ENCODE results near the gene MTMR3.
"Not testable (repeated sequence)": the region's sequence is repeated elsewhere in the genome, so short reads cannot be mapped to it uniquely, and the experiment has no call there.

Gene MTMR3

DNA sequence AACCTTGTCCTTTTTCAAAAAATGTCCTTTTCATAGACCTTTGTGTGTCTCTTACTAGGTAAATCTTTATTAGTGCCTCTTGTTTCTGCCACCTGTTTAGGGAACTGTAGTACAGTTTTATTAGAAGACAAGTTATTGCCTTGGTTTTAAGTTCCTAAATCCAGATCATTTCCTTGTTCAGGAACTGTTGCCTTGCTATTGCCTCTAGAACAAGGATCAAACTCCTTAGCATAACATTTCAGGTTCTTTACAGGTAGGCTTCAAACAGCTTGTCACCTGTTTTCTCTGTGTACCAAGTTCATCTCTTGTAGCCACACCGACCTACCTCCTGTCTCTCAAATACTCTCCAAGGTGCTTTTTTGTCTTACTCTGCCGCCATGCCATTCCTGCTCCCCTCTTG, 75.2 kb downstream of the MTMR3 start:
- DNase-seq = no peak

- DNase-seq = no peak
These were observed 81.8 kb downstream of the MTMR3 start for GRCh38 chr22:29964776-29965175.

GRCh38 chr22:29967461-29967860, 84.5 kb downstream of the MTMR3 start:
- no peak for DNase-seq

- DNase-seq = no peak
These were observed 88.6 kb downstream of the MTMR3 start for GRCh38 chr22:29971607-29972006.

GRCh38 chr22:29972121-29972520, 89.1 kb downstream of the MTMR3 start:
- DNase-seq = peak in 2 of 56 donors; percentile 12 to 15

DNA sequence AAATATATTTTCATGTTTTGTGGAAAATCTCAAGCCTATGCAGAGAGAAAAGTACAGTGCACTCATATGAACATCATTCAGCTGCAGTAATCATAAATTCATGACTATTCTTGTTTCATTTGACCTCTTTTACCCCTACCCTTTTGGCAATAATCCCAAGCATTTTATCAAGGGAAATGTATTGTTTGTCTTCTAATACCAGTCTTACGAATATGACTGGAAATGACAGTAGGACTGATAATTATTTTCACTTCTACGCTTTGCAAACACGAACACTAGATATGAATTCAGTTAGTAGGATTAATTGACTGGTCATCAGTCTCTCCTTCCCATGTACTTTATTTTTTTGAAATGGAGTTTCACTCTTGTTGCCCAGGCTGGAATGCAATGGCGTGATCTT, 90.3 kb downstream of the MTMR3 start:
- no peak for DNase-seq

- not testable (repeated sequence) for DNase-seq
These were observed 90.7 kb downstream of the MTMR3 start for GRCh38 chr22:29973680-29974079.

DNA sequence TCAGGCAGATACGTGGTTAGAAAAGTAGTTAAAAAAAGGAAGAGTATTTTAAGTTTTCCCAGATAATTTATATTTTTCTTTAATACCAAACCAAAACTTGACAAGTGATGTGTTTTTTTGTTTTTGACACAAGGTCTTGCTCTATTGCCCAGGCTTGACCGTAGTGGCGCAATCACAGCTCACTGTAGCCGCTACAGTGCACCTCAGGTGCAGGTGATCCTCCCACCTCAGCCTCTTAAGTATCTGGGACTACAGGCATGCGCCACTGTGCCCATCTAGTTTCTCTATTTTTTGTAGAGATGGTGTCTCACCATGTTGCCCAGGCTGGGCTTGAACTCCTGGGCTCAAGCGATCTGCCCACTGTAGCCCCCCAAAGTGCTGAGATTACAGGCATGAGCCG, 92.5 kb downstream of the MTMR3 start:
- no peak for DNase-seq

GRCh38 chr22:29977107-29977506, 94.1 kb downstream of the MTMR3 start:
- no peak for DNase-seq

- DNase-seq = no peak
These were observed 96.9 kb downstream of the MTMR3 start for GRCh38 chr22:29979777-29980321.

- DNase-seq = no peak
These were observed 100.4 kb downstream of the MTMR3 start for GRCh38 chr22:29983296-29983917.

GRCh38 chr22:29985912-29986311, 102.9 kb downstream of the MTMR3 start:
- no peak for DNase-seq

- peak in 40 of 56 donors; percentile 2 to 70 (median 22) for DNase-seq
These were observed 104.2 kb downstream of the MTMR3 start for GRCh38 chr22:29987137-29987536.

- DNase-seq = no peak
These were observed 105.7 kb downstream of the MTMR3 start for GRCh38 chr22:29988719-29989118.

DNA sequence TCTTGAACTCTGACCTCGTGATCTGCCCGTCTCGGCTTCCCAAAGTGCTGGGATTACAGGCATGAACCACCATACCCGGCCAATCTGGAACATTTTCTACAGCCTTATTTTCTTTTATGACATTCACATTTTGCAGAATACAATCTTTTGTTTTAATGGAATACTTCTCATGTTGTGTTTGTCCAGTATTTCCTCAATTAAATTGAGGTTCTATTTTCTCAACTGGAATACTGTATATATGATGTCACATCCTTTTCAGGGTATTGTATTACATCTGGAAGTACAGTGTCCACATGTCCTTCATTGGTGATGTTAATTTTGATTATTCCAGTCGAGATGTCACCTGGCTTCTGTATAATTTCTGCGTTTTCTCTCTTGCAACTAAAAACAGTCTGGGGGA, 106.5 kb downstream of the MTMR3 start:
- no peak for DNase-seq

DNA sequence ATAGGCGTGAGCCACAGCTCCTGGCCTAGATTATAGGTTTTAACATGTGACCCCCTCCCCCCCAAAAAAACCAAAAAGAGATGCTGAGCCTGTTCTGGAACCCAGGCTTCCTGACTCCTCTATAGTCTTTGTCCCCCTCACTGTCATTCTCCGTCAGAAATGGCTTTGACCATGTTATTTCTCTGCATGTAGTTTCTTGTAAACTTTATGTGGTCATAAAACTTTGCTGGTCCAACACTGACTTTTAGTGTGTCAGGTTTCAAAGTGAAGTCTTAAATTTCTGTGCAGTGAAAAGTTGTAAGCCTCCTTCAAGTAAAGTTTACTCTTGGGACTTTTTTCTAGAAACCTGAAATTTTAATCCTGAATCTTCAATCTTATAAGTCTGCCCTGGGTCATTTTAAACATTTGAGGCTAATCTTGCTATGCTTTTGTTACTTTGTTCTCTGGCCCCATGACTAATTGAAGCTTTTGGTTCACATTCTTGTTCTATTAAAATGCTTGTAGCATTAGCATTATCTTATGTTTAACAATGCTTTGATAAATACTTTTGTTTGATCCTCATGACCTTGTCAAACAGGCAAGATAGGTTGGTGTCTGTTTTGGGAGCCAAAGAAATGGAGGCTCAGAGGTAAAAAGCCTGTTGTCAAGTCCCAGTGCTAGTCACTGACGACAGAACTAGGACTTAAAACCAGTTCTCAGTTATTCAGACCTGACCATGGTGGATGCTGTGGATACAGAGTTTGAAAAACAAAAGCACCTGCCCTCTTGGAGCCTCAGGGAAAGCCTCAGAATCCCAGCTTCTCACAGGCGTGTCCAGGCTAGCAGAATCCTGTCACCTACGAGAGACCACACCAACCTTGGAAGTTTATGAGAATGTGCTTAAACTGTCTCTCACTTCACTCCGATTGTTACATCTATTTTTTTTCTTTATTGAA, 109.6 kb downstream of the MTMR3 start:
- no peak for DNase-seq

GRCh38 chr22:29994027-29994715, 111.2 kb downstream of the MTMR3 start:
- DNase-seq = no peak

GRCh38 chr22:29994943-29995342, 112.0 kb downstream of the MTMR3 start:
- DNase-seq = no peak

DNA sequence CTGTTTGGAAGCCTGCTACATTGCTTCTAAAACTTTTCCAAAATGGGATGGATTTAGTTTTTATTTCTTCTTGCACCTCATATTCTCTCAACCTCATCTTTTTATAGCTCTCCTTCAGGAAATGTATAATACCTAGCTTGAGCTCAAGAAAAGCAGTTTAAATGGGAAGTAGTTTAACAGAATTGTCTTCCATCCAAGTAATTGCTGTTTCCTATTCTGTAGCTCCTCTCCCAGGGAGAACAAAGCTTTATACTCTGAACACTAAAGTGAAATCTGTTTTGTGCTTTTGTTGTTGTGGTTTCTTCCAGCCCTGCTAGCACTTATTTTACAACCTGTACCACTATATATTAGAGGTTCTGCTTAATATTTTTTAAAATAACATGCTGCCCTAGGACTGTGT, 114.1 kb downstream of the MTMR3 start:
- DNase-seq = no peak

DNA sequence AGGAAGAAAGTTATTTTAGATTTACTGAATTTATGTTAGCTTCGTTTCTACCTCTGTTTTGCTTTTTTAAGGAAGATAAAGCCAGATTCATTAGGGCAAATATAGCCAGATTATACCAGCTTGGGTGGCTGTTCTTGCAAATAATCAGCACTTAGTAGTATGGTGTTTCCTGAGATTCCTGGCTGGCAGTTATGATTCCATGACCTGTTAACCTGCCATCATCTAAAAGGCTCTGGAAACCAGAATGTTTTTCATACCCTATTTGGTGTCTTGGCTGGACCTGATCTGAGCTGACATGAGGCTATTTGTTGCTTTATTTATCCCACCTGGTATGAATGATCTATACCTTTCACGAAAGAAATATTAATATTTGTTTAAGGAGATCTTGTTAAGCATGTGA, 114.5 kb downstream of the MTMR3 start:
- DNase-seq = no peak

- DNase-seq = no peak
These were observed 115.8 kb downstream of the MTMR3 start for GRCh38 chr22:29998627-29999384.
